HPDE6-E6E7 (cell line): ENCODE measurements around the gene KRT26.
A peak's percentile ranks its signal among the peaks of the same experiment; 100 is the strongest.
"Not testable (repeated sequence)": the region's sequence is repeated elsewhere in the genome, so short reads cannot be mapped to it uniquely, and the experiment has no call there.

Source experiments
- DNase-seq: peaks from one replicate; pipeline ENCODE4 v3.0.0; 2011; ENCODE audit warnings: missing footprints; ENCODE audit errors: extremely low spot score

The KRT26 gene

DNA sequence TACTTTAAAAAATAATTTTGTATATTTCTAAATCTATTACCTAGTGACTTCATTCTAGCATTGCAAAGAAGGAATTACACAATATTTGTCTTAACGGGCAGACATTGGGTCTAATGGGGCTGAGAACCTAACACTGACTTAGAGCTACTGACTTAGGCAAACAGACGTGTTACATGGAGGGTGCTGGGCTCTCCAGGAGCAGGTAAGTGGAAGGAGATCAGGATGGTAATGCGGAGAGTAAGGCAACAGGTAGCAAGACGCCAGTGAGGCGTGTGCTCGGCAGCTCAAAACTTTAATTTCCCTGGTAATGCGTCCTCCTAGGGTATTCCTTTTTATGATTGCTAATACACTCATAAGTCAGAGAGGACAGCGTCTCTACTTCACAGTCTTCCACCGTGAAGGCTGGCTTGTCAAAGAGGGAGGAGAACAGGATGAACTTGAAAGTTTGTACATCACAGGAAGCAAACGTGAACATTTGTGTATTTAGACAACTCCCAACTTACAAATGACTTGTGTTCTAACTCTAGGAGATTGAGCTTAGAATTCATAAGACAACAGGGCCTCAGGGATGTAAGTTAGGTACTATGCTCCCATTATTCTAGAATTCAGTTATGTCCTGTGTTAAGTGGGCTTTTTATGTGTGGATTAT, 23.1 kb upstream of the KRT26 start:
- DNase-seq = no peak

DNA sequence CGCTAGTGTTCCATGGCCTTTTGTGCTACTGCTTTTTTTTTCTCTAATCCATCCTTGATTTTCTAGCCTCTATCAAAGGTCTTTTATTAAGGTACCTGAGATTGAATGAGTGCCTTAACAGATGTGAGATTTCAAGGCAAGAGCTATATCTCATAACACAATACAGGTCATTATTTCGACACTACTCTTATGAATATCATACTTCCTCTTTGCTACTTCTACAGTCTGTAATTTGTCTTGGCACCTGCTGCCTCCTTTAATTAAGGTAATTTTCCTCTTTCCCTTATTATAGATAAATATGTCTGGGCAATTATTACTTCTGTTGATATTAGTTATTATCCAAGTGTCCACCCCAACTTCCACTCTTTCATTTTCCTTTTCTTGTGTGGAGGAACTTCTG, 22.5 kb upstream of the KRT26 start:
- no peak for DNase-seq

DNA sequence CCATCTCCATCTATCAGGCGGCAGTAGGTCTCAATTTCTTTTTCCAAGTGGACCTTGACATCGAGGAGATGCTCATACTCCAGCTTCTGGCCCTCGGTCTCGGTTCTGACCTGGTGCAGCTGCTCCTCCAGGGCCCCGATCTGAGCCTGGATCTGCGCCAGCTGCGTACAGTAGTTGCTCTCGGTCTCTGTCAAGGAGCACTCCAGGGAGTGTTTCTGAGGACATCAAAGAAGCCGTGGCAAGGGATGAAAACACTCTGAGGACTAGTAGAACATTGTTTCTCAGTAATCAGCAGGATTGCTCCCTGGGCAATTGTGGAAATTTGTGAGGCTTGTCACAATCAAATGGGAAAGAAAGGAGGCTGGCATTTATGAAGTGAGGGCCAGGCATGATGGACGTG, 21.8 kb upstream of the KRT26 start:
- DNase-seq = no peak

DNA sequence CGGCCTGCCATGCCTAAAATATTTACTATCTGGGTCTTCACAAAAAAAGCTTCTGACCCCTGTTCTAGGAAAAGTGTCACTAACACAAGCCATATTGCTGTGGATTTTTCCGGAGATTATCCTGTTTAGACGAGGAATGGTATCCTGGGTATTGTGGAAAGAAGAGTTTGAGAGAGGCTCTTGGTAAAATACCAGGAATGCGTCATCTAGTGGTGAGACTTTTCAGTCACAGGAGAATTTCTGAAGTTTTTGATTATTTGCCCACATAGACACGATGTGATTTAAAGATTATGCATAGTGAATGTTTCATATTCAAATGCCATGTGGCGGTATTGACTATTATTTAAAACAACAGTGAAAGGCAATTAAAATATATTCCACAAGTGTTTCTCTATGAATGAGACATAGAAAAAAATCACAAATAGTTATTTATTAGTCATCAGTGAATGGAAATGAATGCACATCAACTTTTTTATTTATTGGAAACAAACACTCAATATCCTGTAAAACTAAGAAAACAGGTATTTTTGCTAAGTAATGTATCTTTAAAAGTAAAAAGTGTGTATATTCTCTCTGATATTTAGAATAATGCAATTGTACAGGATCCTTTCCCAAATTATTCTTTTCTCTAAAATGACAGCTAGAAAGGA, 19.9 kb upstream of the KRT26 start:
- DNase-seq = peak; percentile 21

DNA sequence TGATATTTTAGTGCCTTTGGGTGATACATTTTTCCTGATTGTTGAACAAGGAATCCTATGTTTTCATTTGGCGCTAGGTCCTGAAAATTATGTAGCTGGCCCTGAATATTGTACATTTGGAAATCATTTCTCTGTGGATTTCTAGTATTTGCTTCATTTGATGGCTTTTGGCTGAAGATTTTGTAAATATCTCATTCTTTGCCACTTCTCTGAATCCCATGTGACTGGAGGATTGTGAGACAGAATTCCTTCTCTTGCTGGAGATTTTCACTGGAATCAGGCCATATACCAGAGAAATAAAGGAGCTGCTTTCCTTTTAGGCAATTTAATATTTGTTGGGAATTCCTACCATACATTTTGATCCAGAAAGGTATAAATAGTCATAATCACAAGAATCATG, 19.1 kb upstream of the KRT26 start:
- DNase-seq = no peak

DNA sequence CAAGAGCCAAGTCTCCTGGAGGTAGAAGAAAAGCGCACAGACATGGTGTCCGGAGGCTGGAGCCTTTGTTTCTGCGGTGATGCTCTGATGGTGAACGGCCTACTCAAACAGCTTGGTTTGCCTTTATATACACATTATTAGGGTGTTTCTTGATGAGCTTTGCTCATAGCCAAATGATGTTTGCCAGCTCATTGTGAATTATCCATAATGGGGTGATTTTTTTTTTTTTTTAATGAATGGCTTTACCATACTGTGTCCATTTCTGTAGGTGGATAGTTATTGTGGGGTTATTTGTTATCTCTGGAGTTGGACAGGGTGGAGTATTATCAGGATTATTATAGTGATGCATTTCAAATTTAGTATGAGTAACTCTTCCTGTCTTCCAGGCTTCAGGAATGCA, 10.4 kb upstream of the KRT26 start, which contains the start of gene KRT27:
TSS of gene KRT27 (minus strand) at position 101 of the 400 bp plus-strand sequence. CDS start at position 44, 57 bp downstream.
- no peak for DNase-seq

DNA sequence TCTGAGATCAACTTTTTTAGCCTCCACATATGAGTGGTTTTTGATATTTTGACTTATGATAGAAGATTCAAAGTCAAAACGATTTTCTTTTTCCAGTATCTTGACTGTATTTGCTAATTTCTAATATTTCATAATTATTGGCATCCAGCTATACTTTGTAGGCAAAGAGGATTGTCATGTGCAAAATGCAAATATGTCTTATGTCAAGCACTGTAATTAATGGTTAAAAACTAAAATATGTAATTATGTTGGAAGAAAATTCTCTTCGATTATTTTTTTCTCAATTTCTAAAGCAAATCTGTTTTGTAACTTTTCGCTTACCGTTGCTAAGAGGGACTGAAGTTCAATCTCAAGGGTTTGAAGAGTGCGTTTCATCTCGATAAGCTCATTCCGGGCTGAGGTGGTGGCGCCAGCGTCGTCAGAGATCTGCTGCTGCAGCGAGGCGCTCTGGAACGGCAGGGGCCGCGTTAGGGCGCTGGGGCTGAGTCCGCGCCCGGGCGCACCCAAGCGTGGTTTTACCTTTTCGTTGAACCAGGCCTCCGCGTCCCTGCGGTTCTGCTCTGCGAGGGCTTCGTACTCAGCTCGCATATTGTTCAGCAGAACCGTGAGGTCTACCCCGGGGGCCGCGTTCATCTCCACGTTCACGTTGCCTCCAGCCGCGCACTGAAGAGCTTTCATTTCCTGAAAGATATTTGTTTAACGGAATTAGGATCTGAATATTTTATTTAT, 7.3 kb upstream of the KRT26 start:
- no peak for DNase-seq

DNA sequence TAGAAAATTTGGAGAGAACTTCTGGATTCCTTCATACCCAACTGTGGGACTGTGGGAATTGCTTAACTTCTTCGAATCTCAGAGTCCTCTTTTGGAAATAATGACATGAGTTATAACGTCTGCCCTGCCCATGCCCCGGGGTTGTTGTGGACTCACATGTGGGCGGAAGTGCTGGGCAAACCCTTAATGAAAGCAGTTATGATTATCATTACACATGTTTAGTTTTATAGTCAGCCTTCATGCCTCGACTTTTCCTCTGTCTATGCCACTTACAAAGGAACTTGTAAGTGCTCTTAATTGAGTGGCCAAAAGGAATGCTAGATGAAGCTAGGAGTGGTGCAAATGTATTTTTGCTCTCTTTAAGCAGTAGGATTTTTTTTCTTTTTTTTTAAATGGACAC, 6.5 kb upstream of the KRT26 start:
- DNase-seq = no peak

DNA sequence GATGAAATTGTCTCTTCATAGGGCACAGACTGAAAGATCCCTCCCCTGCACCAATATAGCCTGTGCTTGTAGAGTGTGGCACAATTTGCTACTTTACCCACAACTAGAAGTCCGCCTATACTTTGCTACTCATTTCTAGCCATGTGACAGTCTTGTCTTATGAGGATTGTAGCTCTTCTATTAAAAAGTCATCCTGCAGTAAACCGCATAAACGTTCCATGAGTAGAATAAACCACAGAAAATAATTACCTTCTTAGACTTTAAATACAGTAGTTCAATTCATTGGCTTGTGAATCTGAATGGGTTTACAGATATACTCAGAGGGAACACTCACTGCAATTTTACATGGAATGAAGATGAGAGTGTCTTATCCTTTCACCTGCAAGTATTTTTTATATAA, 6.0 kb upstream of the KRT26 start:
- DNase-seq = no peak

DNA sequence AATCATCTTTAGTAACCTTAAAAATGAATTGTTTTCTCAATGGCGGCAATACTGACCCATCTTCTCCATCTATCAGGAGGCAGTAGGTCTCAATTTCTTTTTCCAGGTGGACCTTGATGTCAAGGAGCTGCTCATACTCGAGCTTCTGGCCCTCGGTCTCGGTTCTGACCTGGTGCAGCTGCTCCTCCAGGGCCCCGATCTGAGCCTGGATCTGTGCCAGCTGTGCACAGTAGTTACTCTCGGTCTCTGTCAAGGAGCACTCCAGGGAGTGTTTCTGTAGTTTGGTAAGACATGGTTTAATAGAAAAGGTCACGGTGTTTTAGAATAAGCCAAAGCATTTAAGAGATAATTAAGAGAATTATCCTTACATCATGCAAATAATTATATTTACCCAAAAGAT, 5.5 kb upstream of the KRT26 start:
- no peak for DNase-seq

DNA sequence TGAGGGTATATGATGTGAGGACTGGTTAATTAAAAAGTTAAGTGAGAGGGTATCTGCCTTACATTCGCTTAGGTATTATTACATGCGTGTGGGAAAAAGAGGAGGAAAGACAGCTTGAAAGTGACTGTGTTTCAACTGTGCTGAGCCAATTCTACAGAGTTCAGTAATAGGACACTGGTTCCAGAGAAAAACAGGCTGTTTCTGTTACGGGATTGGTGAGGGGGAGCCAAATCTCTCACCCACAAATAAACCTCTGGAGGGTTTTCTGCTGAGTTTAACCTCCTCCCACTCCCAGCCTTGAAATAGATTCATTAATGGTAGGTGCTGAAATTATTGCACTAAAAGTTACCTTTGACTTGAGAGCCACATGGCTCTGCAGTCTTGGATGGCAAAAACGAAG, 3.9 kb upstream of the KRT26 start:
- DNase-seq = no peak

DNA sequence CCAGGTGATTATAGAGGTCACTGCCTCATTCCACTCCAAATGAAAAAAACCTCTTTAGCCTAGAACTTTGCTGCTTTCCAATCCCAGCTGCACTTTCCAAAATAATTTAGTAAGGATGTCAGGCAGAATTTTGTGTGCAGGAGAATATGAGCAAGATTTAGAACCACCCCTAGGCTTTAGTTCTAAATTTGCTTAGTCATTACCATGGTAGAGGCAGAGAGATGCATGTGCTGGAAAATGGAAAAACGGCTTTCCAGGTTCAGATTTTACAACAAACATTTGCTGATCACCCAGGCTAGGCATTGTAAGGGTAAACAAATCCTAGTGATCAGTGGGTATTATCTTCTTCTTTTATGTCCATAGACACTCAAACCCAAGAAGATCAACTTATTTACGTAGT, 6.3 kb downstream of the KRT26 start:
- DNase-seq = no peak

DNA sequence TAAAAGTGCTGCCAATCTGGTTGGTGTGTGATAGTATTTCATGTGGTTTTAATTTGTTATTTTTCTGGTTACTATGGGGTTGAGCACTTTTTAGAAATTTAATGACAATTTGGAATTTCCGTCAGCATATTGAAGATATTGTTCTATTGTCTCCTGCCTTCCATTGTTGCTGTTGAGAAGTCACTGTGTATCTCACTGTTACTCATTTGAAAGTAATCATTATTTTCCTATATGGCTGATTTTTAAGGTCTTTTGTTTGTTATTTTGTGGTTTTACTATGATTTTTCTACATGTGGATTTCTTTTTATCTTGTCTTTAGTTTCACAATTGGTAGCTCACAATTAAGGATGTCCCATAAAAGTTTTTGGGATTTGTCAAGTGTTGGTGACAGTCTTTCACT, 8.2 kb downstream of the KRT26 start:
- no peak for DNase-seq

DNA sequence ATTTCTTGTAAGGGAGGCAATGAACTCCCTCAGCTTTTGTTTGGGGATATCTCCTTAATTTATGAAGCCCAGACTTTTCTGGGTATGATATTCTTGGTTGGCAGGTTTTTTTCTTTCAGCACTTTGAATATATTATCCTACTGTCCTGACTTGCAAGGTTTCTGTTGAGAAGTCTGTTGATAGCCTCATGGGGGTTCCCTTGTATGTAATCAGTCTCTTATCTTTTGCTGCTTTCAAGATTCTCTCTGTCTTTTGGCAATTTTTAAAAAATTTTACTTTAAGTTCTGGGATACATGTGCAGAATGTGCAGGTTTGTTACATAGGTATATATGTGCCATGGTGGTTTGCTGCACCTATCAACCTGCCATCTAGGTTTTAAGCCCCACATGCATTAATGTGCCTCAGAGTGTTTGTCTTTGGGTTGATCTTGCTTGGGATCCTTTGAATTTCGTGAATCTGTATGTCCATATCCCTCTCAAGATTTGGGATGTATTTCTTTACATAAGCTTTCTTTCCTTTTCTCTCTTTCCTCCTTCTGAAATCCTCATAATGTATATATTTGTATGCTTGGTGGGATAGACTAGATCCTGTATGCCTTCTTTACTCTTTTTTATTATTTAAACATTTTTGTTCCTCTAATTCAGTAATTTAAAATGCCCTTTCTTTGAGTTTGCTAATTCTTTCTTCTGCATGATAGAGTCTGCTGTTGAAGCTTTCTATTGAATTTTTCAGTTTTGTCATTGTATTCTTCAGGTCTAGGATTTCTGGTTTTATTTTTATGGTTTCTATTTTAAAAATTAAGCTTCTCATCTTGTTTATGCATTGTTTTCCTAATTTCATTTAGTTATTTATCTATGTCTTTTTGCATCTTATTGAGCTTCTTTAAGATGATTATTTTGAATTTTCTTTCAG, 11.6 kb downstream of the KRT26 start:
- no peak for DNase-seq

DNA sequence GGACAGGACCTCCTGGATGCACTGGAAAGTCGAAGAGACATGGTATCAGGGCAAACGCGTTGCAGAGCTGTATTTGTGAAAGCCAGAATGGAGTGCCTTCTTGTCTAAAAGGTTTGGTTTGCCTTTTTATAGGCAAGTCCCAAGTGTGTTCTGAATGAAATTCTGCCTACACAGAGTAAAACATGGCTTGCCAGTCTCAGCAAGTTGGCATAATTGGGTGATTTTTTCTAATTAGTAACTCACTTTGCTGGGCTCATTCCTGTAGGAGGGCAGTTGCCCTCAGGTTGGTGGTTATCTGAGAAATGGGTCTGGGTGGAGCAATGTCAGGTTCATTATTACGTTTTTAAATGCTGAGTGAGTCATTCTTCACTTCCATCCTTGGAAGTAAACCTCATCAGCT, 16.8 kb downstream of the KRT26 start, which contains the start of gene KRT25:
TSS of gene KRT25 (minus strand) at position 101 of the 400 bp plus-strand sequence. CDS start at position 41, 60 bp downstream.
- no peak for DNase-seq

DNA sequence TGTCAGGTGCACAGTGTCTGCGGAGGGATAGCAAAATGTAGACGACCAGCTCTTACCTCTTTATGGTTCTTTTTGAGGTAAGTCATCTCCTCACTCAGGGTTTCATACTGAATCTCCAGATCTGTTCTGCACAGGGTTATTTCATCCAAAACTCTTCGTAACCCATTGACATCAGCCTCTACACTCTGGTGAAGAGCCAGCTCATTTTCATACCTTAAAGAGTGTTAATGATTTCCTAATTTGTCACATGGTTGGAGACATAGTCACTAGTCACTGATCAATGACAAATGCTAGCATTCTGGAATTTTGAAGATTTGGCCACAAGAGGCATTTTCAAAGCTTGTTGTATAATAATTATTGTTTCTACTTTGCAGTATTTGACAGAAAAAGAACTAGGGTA, 18.2 kb downstream of the KRT26 start:
- no peak for DNase-seq

DNA sequence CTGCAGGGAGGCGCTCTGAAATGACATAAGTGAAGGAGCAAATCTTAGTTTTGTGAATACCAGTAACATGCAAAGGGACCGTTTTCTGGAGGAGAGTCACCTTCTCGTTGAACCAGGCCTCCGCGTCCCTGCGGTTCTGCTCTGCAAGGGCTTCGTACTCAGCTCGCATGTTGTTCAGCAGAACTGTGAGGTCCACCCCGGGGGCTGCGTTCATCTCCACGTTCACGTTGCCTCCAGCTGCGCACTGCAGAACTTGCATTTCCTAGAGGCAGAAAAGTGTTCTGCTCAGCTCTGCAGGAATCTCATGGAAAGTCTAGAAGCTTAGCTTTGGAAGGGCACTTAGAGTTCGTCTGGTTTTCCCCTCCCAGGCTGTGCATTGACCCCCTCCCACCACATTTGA, 20.9 kb downstream of the KRT26 start:
- DNase-seq = no peak

DNA sequence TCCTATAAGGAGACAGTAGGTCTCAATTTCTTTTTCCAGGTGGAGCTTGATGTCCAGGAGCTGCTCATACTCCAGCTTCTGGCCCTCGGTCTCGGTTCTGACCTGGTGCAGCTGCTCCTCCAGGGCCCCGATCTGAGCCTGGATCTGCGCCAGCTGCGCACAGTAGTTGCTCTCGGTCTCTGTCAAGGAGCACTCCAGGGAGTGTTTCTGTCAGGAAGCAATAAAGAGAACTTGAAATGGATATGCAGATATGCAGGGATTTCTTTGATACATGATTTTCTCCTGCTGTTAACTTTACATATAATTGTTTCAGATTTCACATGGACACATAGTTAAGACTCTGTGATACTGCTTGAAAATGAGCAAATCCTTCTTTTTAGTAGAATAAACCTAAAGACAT, 21.6 kb downstream of the KRT26 start:
- DNase-seq = no peak

DNA sequence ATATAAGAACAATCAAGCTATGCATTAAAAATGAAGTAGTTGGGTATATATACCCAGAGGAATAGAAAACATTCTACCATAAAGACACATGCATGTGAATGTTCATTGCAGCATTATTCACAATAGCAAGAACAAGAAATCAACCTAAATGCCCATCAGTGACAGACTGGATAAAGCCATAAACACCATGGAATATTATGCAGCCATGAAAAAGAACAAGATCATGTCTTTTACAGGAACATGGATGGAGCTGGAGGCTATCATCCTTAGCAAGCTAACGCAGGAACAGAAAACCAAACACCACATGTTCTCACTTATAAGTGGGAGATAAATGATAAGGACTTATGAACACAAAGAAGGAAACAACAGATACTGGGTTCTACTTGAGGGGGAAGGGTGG, 23.3 kb downstream of the KRT26 start:
- DNase-seq = not testable (repeated sequence)

DNA sequence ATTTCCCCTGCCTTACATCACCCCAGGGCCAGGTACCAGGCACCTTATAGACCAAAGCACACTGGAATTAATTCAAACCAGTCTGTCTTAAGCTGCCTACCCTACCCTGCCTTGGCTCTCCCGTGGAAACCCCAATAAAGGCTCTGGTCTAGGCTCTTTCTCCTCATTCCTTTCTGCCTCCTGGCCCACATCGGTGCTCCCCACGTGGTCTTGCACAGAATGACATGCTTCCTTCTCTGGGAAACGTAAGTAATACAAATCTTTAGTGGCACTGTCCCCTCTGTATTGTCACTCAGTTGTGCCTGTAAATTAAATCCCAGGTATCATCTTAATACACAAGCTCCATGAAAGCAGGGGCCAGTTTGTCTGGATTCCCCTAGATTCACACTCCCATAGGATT, 33.4 kb downstream of the KRT26 start:
- DNase-seq = no peak

DNA sequence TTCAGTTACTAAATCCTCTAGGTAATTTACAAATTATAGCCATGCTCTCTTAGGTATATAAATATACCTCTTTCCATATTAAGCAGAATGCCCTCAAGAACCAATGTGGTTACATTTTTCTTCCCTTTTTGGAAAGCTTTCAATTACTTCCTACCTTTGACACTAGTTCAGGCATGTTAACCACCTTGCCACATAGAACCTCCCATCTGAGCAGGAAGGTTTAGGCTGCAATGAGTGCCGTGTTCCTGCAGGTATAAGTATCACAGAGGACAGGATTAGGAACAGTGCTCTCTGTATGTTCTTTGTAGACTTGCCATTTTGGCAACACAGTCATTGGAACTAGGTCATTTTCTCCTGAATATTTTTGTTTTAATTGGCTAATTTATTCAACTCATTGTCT, 37.0 kb downstream of the KRT26 start:
- DNase-seq = peak; percentile 51

DNA sequence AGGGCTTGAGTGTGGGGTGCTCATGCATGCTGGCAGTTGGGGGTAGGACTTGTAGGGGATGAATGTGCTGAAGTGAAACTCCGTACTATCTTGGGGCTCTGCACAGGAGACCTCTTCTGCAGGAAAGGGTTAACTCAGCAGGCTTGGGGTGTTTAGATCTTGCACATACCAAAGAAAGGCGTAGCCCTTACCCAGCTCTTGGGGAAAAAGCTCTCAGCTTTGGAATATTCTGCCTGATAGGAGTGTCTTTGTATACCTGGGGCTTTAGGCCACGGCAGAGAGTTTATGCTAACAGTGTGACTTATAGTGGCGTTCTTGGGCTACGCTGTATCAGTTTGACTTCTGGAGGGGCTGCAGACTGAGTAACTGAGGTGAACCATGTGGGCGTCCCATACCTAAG, 38.0 kb downstream of the KRT26 start:
- no peak for DNase-seq
